HG03469 (cell line): ENCODE data around the gene MTRR.

ENCODE experiments used
- ATAC-seq: cut with Tn5 transposase; IDR thresholded peaks from one replicate; pipeline ENCODE4 v1.9.1; 2021; ENCODE audit warnings: mild to moderate bottlenecking, moderate library complexity, moderate number of reproducible peaks; ENCODE audit not compliant: unreplicated experiment

Gene MTRR

GRCh38 chr5:7868773-7869473, at the start of gene MTRR, which contains the start of gene FASTKD3:
Gene MTRR, plus strand, starts transcription at chr5:7869148. Its CDS starts 1,647 bp downstream, at chr5:7870795.
Gene FASTKD3, minus strand, starts transcription at chr5:7869031. Its CDS starts 948 bp downstream, at chr5:7868083.
- peak; percentile 95 for ATAC-seq

GRCh38 chr5:7822449-7822848, 46.5 kb upstream of the MTRR start:
- no peak for ATAC-seq

DNA sequence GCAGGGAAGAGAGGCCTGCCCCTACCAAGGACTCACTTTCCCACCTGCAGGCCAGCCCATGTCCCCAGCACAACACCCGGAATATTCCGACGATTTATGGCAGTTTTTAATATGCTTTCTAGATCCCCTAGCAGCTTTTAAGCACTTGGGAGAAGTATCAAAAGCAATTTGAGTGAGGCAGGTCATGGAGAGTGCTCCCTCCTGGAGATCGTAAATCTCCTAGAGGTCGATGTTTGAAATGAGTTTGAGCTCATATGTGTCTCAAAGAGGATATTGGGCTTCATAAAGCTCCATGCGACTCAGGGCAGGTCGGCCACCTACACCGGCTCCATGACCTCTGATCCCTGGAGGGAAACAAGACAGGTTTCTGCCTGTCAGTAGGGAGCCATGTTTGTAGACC, 45.4 kb upstream of the MTRR start:
- ATAC-seq, result no peak

- no peak for ATAC-seq
Measured at GRCh38 chr5:7824995-7825394, 44.0 kb upstream of the MTRR start.

DNA sequence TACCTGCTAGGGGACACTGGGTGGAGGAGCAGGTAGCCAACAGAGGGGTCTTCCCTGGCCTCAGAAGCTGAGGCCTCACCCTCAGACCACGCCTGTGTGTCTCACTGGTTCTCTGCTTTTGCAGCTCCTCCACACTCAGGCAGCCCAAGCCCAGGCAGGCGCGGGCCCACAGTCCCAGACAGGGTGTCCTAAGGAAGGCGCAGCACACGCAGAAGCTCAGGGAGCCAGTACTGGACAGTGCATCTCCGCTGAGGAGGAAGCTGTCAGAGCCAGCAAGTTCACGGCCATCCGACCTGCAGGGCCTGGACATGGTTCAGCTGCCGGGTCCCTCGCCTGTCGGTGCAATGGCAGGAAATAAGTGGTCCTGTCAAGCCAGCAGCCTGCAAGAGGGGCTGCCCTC, 43.3 kb upstream of the MTRR start:
- no peak for ATAC-seq

DNA sequence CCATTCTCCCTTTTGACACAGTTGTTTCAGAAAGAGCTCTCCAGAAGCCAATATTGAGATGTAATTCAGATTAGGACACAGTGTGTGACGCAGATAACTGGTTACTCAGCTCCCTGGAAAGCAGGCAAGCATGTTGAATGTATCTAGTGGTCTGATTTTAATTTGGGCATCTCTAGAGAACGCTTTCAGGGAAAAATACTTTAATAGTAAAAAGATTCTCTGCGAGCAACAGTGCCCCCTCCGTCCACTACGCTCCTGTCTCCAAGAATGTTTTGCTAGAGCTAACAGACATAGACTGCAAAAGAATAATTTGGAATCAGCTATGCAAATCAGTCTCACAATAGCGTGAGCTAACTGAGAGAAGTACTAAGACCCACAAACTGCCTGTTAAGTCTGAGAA, 41.3 kb upstream of the MTRR start:
- ATAC-seq, result no peak

DNA sequence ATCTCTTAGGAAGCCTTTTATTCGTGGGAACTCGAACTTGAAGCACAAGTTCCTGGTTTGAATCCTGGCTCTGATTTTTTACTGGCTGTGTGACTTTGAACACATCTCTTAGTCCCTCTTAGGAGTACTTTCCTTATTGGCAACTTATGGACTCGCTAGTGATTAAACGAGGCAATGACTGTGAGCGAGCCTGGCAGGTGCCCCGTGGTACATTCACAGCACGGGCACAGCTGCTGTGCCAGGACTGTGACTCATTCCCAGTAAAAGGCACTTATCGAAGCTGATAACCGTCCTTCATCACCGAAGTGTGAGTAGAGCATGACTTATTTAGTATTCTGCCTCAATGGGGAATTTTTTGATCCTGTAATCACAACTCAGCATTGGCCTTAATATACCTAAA, 40.7 kb upstream of the MTRR start:
- ATAC-seq, result no peak

- ATAC-seq, result no peak
Measured at GRCh38 chr5:7834982-7835381, 34.0 kb upstream of the MTRR start.

- no peak for ATAC-seq
Measured at GRCh38 chr5:7837403-7837802, 31.5 kb upstream of the MTRR start.

DNA sequence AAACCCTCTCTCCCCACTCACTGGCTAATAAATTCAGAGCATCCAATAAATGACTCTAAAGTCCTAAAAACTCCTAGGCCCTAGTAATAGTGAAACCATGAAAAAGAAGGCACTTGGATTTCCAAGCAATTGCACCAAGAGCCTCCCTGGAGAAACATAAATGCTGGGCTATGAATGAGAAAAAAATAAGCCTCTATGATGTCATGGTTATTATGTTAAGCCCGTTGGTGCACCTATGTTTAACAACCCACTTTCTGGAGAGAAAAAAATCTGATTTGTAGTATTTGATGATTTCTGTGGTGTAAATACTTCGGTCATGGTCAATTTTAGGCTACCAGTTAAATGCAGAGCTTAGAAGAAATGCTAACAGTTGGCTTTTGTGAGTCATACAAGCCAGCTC, 26.4 kb upstream of the MTRR start:
- ATAC-seq, result no peak

DNA sequence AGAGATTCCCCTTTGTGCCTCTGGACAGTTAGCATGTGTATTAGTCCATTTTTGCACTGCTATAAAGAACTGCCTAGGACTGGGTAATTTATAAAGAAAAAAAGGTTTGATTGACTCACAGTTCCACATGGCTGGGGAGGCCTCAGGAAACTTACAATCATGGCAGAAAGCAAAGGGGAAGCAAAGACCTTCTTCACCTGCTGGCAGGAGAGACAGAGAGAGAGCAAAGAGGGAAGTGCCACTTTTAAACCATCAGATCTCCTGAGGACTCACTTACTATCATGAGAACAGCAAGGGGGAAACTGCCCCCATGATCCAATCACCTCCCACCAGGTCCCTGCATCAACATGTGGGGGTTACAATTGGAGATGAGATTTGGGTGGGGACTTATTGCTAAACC, 24.0 kb upstream of the MTRR start:
- no peak for ATAC-seq

- ATAC-seq, result no peak
Measured at GRCh38 chr5:7845557-7845956, 23.4 kb upstream of the MTRR start.

DNA sequence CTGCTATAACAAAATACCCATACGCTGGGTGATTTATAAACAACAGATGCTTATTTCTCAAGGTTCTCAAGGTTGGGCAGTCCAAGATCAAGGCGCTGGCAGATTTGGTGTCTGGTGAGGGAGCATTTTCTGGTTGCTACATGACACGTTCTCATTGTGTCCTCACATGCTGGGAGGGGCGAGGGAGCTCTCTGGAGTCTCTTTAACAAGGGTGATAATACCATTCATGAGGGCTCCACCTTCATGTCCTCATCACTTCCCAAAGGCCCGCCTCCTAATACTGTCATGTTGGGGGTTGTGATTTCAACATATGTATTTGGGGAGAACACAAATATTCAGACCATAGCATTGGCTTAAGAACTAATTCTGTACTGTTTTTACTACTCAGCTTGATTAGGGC, 22.6 kb upstream of the MTRR start:
- no peak for ATAC-seq

- no peak for ATAC-seq
Measured at GRCh38 chr5:7848296-7848695, 20.7 kb upstream of the MTRR start.

- ATAC-seq, result no peak
Measured at GRCh38 chr5:7849681-7850394, 19.1 kb upstream of the MTRR start.

DNA sequence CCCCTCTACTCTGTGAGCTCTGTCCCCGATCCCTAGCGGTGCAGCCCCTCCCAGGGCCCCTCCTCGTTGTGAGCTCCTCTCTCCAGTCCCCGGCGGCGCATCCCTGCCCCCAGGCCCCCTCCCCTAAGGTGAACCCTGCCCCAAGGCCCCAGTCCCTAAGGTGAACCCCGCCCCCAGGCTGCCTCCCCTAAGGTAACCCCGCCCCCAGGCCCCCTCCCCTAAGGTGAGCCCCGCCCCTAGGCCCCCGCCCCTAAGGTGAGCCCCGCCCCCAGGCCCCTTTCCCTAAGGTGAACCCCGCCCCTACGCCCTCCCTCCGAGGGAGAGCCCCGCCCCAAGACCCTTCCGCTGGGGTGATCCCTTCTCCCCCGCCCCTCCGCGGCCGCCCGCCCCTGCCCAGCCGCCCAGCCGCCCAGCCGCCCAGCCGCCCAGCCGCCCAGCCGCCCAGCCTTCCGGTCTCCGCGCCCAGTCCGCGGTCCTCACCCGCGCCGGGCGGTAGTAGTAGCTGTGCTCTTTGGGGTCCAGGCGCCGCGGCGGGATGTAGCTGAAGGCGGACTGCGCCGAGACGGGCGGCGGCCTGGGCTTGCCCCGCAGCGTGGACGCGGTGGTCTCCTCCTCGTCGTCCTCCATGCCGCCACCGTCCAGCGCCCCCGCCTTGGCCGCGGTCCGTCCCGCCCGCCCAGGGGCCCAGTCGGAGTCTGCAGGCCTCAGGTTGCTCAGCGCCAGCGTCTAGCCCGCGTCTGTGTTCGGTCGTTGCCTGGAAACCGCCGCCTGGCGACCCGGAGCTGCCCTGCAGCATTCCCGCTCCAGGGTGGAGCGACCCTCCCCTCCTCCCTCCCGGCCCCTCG, 18.3 kb upstream of the MTRR start, which contains the start of gene CFAP90:
TSS of gene CFAP90 (minus strand) at position 739 of the 845 bp plus-strand sequence. CDS start at position 627, 112 bp downstream.
- ATAC-seq, result no peak

GRCh38 chr5:7851240-7851592, 17.7 kb upstream of the MTRR start:
- no peak for ATAC-seq

DNA sequence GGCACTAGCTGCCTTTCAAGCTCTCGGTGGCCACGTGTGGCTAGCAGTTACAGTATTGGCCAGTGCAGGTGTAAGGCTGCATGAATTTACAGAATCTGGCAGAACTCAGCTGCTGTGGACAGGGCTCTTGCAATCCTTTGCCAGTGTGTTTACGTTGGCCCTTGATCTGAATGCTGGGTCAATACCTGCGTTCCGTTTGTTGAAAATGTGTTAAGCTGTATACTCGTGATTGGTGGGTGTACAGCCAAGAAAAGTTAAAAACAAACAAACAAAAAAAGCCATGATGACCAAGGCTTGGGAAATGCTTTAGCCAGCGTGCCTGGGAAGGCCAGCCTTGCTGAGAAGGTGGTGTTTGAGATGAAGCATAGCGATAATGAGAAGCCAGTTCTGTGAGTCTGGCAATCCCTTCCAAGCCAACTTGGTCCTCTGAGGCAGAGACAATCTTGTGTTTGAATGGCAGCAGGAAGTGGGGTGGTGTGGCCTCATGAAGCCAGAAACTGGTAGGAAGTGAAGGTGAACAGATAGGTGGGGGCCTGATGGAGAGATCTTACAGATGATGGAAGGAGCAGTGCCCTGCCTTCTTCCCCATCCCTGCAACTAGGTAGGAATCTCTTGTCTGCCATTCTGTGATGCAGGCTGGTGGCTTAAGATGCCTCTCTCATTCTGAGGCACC, 17.2 kb upstream of the MTRR start:
- no peak for ATAC-seq

- no peak for ATAC-seq
Measured at GRCh38 chr5:7852542-7852941, 16.4 kb upstream of the MTRR start.

DNA sequence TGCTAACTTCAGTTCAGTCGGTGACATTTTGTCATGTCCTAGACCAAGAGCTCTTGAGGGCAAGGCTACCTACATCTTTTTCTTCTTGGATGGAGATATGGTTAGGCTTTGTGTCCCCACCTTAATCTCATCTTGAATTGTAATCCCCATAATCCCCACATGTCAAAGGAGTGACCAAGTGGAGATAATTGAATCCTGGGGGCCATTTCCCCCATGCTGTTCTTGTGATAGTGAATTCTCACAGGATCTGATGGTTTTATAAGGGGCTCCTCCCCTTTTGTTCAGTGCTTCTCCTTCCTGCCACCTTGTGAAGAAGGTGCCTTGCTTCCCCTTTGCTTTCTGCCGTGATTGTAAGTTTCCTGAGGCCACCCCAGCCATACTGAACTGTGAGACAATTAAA, 16.0 kb upstream of the MTRR start:
- ATAC-seq, result no peak

DNA sequence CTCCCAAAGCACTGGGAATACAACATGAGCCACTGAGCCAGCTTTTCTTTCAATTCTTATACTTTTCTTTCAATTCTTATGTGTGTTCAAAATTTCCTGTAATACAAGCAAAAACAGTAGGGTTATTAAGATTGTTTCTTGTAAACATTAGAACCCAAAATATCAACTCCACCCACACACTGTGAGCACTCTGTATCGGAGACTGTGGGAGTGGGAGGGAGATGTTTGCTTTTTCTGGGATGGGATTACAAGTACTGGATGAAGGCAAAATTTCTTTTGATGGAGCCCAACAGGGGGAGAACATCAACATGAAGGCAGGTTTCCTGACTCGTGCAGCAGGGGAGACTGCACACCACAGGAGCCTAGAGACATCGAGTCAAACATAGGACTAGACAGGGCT, 13.3 kb upstream of the MTRR start:
- ATAC-seq, result no peak
